GM18951 (cell line): ENCODE results near the gene NFE2L2.

Experiments
- POLR2A ChIP-seq: IDR thresholded peaks from 4 replicates; pipeline ENCODE4 v1.6.1; 2011; ENCODE audit warnings: mild to moderate bottlenecking; ENCODE audit not compliant: insufficient read length, insufficient read depth; ENCODE audit errors: extremely low read depth
- in situ Hi-C: fragments of 300-500 bp; cut with MboI; formaldehyde crosslinking; loops from one replicate; pipeline ENCODE4 v1.12.0; 2022; ENCODE audit warnings: low sequenced_read_pairs, mixed read lengths, inconsistent platforms; ENCODE audit not compliant: unreplicated experiment

Gene NFE2L2

DNA sequence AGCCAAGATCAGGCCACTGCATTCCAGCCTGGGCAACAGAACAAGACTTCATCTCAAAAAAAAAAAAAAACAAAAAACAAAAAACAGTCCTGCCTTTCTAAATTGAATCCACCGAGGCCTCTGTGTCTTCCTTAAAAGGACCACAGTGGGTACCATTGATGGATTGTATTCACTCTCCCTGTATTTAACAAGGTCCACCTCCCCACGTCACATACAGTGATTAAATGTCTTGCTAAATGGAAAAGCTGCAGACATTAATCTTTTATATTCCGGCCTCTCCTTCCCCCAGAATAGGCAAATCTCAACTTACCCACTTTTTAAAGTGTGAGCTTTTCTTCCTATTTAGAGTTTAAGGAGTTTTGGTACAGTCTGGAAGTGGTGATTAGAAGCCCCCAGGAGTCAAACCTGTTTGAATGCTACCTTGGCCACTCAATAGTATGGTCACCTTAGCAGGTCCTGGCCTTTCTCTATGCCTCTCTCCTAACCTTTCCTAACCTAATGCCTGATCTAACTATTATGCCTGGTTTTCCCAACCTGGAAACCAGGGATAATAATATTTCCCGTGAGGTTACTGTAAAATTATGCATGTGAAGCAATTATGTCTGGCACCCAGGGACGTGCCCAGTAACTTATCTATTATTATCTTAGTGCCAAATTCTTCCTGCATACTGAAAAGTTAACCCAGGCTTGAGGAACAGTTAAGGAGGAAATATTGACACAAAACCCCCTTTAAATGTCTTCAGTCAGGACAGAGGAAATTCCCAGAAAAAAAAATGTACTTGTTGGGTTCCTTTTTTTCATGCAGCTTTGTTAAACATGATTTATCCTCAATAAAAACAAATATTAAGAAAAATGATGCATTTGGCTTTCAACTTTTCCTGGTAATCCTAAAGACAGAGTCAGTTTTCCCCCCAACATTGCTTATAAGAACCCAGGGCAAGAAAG is 3.1 kb downstream of the NFE2L2 start:
- in situ Hi-C loops, result no loop called here
- no peak for TF ChIP-seq POLR2A

DNA sequence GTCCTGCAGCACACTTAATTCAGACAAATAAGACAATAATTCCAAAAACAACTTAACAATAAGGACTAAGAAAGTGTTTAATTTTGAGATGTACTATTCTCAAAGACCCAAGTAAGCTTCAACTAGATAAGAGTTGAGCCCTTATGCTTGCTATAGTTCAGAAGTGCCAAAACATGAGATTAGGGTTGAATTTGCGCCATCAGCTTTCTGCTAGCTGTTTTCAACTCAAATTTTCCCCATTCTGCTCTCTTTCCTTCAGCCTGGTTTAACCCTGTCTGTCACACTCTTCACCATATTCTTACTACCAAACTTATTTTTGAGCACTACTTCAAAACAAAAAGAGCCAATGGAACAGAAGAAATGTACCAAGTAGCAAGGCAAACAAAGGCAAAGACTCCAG is 4.1 kb downstream of the NFE2L2 start:
- in situ Hi-C loops, result no loop called here
- no peak for TF ChIP-seq POLR2A

- in situ Hi-C loops, result no loop called here
- no peak for TF ChIP-seq POLR2A
Measured at GRCh38 chr2:177258059-177258458, 6.5 kb downstream of the NFE2L2 start.

DNA sequence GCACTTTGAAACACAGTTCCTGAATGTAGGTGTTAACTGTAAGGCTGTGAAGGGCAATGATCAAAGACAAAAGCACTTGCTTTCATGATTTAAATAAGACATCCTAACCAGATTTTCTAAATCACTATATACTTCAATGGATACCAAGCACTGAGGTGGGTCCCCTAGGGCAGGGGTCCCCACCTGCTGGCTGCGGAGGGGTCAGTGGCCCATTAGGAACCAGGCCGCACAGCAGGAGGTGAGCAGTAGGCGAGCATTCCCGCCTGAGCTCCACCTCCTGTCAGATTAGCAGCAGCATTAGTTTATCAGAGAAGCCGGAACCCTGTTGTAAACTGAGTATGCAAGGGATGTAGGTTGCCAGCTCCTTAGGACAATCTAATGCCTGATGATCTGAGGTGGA is 7.1 kb downstream of the NFE2L2 start:
- in situ Hi-C loops, result no loop called here
- TF ChIP-seq POLR2A, result no peak

DNA sequence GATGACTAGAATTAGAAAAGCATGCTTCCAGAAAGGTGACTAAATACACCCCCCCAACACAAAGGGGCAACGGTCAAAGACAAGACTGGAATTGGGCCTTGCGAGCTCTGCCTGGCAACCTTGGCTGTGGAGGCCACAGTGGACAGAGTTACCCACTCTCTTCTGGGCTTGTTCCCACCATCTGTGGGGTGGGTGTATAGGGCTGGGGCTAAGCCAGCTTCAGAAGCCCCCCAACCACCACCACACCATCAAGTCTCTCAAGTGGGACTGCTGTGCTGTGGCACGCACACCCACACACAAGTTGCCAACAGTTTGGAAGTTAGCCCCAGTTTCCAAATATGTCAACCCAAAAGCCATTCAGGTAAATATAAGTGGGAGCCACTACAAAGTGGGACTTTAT is 7.8 kb downstream of the NFE2L2 start:
- in situ Hi-C loops, result no loop called here
- TF ChIP-seq POLR2A, result no peak

GRCh38 chr2:177256026-177256425 is 8.5 kb downstream of the NFE2L2 start:
- in situ Hi-C loops, result no loop called here
- no peak for TF ChIP-seq POLR2A

GRCh38 chr2:177255227-177255601 is 9.3 kb downstream of the NFE2L2 start:
- in situ Hi-C loops, result no loop called here
- no peak for TF ChIP-seq POLR2A

- in situ Hi-C loops, result no loop called here
- no peak for TF ChIP-seq POLR2A
Measured at GRCh38 chr2:177254433-177255226, 9.9 kb downstream of the NFE2L2 start.

- no peak for TF ChIP-seq POLR2A
- in situ Hi-C loops, result no loop called here
Measured at GRCh38 chr2:177253704-177254103, 10.8 kb downstream of the NFE2L2 start.

DNA sequence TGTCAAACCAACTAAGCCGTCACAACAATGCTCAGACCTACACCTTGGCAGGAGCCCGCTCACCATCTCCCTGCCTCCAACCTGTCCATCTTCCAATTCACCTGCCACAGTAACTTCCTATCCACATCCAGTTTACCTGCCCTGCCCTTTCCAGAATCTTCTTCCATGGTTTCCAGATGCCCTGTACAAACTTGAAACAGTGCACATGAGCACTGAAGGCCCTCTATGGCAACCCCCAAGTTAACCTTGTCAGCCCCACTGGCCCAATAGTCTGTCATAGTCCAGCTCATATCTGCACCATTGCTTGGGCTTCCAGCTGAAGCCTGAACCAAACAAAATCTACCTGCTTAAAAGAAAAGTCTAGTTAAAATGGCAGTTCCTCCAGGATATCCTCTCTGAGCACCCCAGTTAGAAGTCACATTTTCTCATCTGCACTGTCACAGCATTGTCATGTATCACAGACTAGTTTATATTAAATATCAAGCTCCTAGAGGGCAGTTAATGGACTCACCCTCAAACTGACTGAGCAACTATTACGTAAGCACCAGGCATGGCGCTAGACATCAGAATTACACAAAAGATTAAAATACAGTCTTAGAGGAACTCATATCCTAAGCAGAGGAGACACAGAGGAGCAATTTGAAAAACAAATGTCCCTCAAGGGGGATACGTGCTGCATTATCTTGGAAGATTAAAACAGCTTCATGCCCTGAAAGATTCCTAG is 11.6 kb downstream of the NFE2L2 start:
- TF ChIP-seq POLR2A, result no peak
- in situ Hi-C loops, result no loop called here

GRCh38 chr2:177251165-177251542 is 13.4 kb downstream of the NFE2L2 start:
- in situ Hi-C loops, result no loop called here
- TF ChIP-seq POLR2A, result no peak

GRCh38 chr2:177250461-177250860 is 14.1 kb downstream of the NFE2L2 start:
- in situ Hi-C loops, result no loop called here
- no peak for TF ChIP-seq POLR2A

DNA sequence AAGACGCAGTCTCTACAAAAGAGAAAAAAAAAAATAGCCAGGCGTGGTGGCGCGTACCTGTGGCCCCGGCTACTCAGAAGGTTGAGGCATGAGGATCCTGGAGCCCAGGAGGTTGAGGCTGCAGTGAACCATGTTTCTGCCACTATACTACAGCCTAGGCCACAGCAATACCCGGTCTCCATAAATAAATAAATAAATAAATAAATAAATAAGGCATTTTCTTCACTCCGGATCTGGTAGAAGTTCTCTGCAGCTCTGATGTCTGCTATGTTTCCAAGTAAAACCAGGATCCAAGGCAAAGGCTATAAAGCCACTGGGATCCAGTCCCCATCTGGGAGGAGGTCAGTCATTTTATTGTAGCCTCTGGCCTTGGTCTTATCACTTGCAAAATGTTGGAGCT is 15.5 kb downstream of the NFE2L2 start:
- in situ Hi-C loops, result no loop called here
- no peak for TF ChIP-seq POLR2A
